HG03175 (cell line): ENCODE measurements around the gene RSAD1.
A peak's percentile ranks its signal among the peaks of the same experiment; 100 is the strongest.

Experiments used
- ATAC-seq: cut with Tn5 transposase; IDR thresholded peaks from one replicate; pipeline ENCODE4 v1.9.1; 2021; ENCODE audit warnings: mild to moderate bottlenecking, moderate library complexity; ENCODE audit not compliant: unreplicated experiment

Gene RSAD1

GRCh38 chr17:50478391-50479381 lies at the start of gene RSAD1:
Gene RSAD1, plus strand, starts transcription at chr17:50478860. Its CDS starts 25 bp downstream, at chr17:50478885.
- peak; percentile 87 for ATAC-seq

GRCh38 chr17:50429793-50430192 lies 48.9 kb upstream of the RSAD1 start:
- no peak for ATAC-seq

GRCh38 chr17:50430821-50431618 lies 47.6 kb upstream of the RSAD1 start:
- no peak for ATAC-seq

- no peak for ATAC-seq
Measured at GRCh38 chr17:50432125-50432762, 46.4 kb upstream of the RSAD1 start.

GRCh38 chr17:50437409-50437808 lies 41.3 kb upstream of the RSAD1 start:
- ATAC-seq, result no peak

GRCh38 chr17:50439008-50439407 lies 39.7 kb upstream of the RSAD1 start:
- ATAC-seq, result no peak

- ATAC-seq, result no peak
Measured at GRCh38 chr17:50440172-50440837, 38.4 kb upstream of the RSAD1 start.

GRCh38 chr17:50440838-50441829 lies 37.5 kb upstream of the RSAD1 start:
- ATAC-seq, result no peak

GRCh38 chr17:50443505-50443974 lies 35.1 kb upstream of the RSAD1 start:
- ATAC-seq, result no peak

GRCh38 chr17:50444841-50445715 lies 33.6 kb upstream of the RSAD1 start:
- no peak for ATAC-seq

- no peak for ATAC-seq
Measured at GRCh38 chr17:50445730-50446325, 32.8 kb upstream of the RSAD1 start.

GRCh38 chr17:50447870-50448595 lies 30.6 kb upstream of the RSAD1 start:
- ATAC-seq, result no peak

- no peak for ATAC-seq
Measured at GRCh38 chr17:50448643-50449042, 30.0 kb upstream of the RSAD1 start.

- no peak for ATAC-seq
Measured at GRCh38 chr17:50451943-50452629, 26.6 kb upstream of the RSAD1 start.

GRCh38 chr17:50452630-50453300 lies 25.9 kb upstream of the RSAD1 start:
- no peak for ATAC-seq

GRCh38 chr17:50453901-50454300 lies 24.8 kb upstream of the RSAD1 start:
- ATAC-seq, result no peak
